Heart left ventricle (tissue), 16 donors: Measurements from ENCODE around the gene GTF2F1. TPM values are rescaled to one million over a fixed set of nuclear protein-coding genes. Genes with fewer than 3 reads are reported as not detected.
A peak's percentile ranks its signal among the peaks of the same experiment; 100 is the strongest.

Experiments used
- ATAC-seq, 4 donors: fragments of 200-7000 bp; cut with Tn5 transposase; one replicate each; pipeline ENCODE4 v1.9.1; 2020 to 2022; ENCODE audit warnings: moderate library complexity in 4 of 4, mild to moderate bottlenecking in 3 of 4, moderate number of reproducible peaks in 1 of 4
- DNase-seq, 5 donors: peaks; one replicate each; pipeline ENCODE4 v3.0.0-alpha.2; 2020
- H3K27ac ChIP-seq, 12 donors: fragments of 200-600 bp; sonication (generic) in 4 of 12; one replicate each; pipeline versions ENCODE4 v1.5.0 to v1.8.0; 2016 to 2022; ENCODE audit warnings: mild to moderate bottlenecking in 2 of 12
- H3K27me3 ChIP-seq, 9 donors: fragments of 200-600 bp; sonication (generic) in 2 of 9; one replicate each; pipeline versions ENCODE4 v1.5.1 to v1.8.0; 2016 to 2022; ENCODE audit warnings: mild to moderate bottlenecking in 3 of 9
- H3K36me3 ChIP-seq, 9 donors: fragments of 200-600 bp; sonication (generic) in 2 of 9; one replicate each; pipeline versions ENCODE4 v1.5.0 to v1.8.0; 2018 to 2022; ENCODE audit warnings: mild to moderate bottlenecking in 2 of 9
- H3K4me1 ChIP-seq, 12 donors: fragments of 200-600 bp; sonication (generic) in 4 of 12; one replicate each; pipeline versions ENCODE4 v1.5.0 to v1.8.0; 2016 to 2022; ENCODE audit warnings: mild to moderate bottlenecking in 3 of 12
- H3K4me3 ChIP-seq, 12 donors: fragments of 200-600 bp; sonication (generic) in 4 of 12; one replicate each; pipeline versions ENCODE4 v1.5.0 to v1.8.0; 2017 to 2022; ENCODE audit warnings: mild to moderate bottlenecking in 9 of 12, moderate library complexity in 4 of 12
- H3K9me3 ChIP-seq, 12 donors: fragments of 200-600 bp; sonication (generic) in 4 of 12; one replicate each; pipeline versions ENCODE4 v1.5.0 to v1.8.0; 2016 to 2022; ENCODE audit warnings: mild to moderate bottlenecking in 1 of 12
- CTCF ChIP-seq, 12 donors: fragments of 200-600 bp; sonication (generic) in 4 of 12; IDR thresholded peaks; one replicate each; pipeline versions ENCODE4 v1.5.0 to v1.8.0; 2018 to 2022; ENCODE audit warnings: antibody characterized with exemption in 12 of 12, mild to moderate bottlenecking in 5 of 12
- POLR2A ChIP-seq, 2 donors: fragments of 450-650 bp; IDR thresholded peaks; one replicate each; pipeline ENCODE4 v1.6.1; 2017; ENCODE audit warnings: antibody characterized with exemption in 2 of 2, mild to moderate bottlenecking in 2 of 2, moderate library complexity in 2 of 2
- WGBS, 4 donors: extraction: QIAGEN DNeasy Blood & Tissue Kit in 2 of 4; methylation state at CpG; one replicate each; pipeline versions ENCODE4 v1.1.5 to v1.1.7; 2013 to 2018; 5-methylcytosine and 5-hydroxymethylcytosine counted together
- intact Hi-C, 10 donors: fragments of 100-400 bp; cut with DNase I; formaldehyde crosslinking; loops; one replicate each; pipeline versions ENCODE4 v1.11.1 to v1.14.2; 2022
- polyA plus RNA-seq, 2 donors: library from polyadenylated mRNA; stranded (reverse); fragments of 200-250 nt; gene quantifications; one replicate each; pipeline ENCODE4 v1.2.3, GENCODE V29; 2013
- total RNA-seq, 9 donors: library from RNA; depleted of rRNA in 2 of 9; stranded (reverse); fragments of >200 nt in 2 of 9; fragmentation: NEBNext Ultra II Directional in 3 of 9; extraction: Animal tissue kit (Norgen Biotek cat#: 25700) in 3 of 9; gene quantifications; one replicate each; pipeline versions ENCODE4 v1.1.0 to v1.2.4, GENCODE V29; 2016 to 2023
- donor health status: ischemic (EF 13 %, LVEDD 7.1; RV severe dilation, severe dysfunction).
- donor health status: healthy with polysubstance abuse.
- donor health status: DM: no; HTN: yes; CAD: no.
- donor health status: DM: no; HTN: no; CAD: no.
- donor health status: ischemic (EF 25% LVEDD 6.9; RV normal size, moderate dysfunction).
- donor health status: ischemic (EF 25% LVEDD 5.7; RV mildly dilated, moderate dysfunction).
- donor health status: healthy.
- donor health status: DM: yes; HTN: yes; CAD: no.
- donor health status: ischemic (EF 35%, LVEDD 5.7; RV mildly dilated, moderate dysfunction).
- donor health status: nonischemic (EF 11% LVEDD 7.7; RV severe dilation, severe dysfunction).
- donor health status: DM: yes; HTN: yes; CAD: no.
- donor health status: PGD.
- donor health status: ischemic (EF 29% LVEDD 5.4; RV normal size, mild dysfunction).
- donor health status: nonischemic (EF 23%, LVEDD 6.1; RV moderate dilation, normal function).

GTF2F1 gene
- total and polyA plus RNA-seq, 11 donors, result 20.8 to 58.2 (median 29.8) TPM

DNA sequence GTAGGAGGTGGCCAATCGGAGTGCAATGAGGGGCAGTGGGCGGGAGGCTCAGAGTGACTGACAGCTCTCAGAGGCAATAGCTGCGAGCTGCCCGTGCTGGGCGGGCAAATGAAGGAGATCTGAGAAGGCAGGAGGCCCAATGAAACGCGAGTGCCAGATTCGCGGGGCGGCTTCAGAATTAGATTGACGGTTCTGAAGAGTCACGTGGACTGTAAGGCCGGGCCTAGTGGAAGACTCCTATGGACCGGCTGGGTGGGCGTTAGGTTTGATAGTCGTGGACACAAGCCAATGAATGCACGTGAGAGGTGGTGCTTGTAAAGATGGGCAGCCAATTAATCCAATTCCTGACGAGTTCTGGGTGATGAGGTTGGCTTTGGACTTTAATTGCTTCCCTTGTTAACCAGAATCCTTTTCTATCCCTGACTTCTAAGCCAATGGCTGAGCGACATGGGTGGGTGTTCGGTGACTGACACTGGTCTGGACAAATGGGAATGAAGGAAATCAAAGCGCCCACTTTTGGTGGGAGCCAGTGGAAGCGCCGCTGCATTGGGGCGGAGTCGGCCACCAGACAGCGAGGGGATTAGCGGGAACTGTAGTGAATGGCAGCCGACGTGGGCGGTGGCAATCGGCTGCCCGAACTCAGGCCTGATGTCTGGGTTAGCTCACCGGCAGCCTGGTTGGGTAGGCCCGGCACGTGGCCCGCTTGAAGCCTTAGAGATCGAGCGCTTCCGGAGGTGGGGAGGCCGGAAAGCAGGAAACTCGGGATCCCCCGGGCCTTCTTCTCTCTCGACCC, 32.2 kb upstream of the GTF2F1 start:
- 5 to 6% (median 6%) methylated on average over 43 of the region's 43 CpGs for WGBS, 4 donors
- intact Hi-C loops, result loop anchor here in 3 of 10 donors (1.0 to 5.0 kb wide), 6 partner anchors 32 to 64 kb away; partner anchors contain the start of genes ALKBH7 (in 3 of the 3), GTF2F1 (in 2 of the 3) and CLPP (in 1 of the 3)
- peaks cover 0 to 41% (median 21%) of the 10 kb centered on the region in 12 donors for H3K4me1 ChIP-seq
- ATAC-seq, result peak; percentile 94 to 97 (median 96)
- peaks cover 0 to 23% (median 16%) of the 10 kb centered on the region in 9 donors for H3K36me3 ChIP-seq
- peak overlapping the region; percentile 59 to 89 (median 84) for H3K27ac ChIP-seq
- TF ChIP-seq CTCF (IDR thresholded peaks at IDR 0.05) (peak in 2 of 12 donors; percentile 14 to 26), POLR2A (IDR thresholded peaks at IDR 0.05) (peak in 1 of 2 donors; percentile 31)
- no peaks in the 10 kb centered on the region for H3K27me3 ChIP-seq
- H3K9me3 ChIP-seq, result no peaks in the 10 kb centered on the region
- peak; percentile 99 to 100 (median 100) for DNase-seq
- H3K4me3 ChIP-seq, result peak overlapping the region in 10 of 12 donors; percentile 24 to 96 (median 76)

DNA sequence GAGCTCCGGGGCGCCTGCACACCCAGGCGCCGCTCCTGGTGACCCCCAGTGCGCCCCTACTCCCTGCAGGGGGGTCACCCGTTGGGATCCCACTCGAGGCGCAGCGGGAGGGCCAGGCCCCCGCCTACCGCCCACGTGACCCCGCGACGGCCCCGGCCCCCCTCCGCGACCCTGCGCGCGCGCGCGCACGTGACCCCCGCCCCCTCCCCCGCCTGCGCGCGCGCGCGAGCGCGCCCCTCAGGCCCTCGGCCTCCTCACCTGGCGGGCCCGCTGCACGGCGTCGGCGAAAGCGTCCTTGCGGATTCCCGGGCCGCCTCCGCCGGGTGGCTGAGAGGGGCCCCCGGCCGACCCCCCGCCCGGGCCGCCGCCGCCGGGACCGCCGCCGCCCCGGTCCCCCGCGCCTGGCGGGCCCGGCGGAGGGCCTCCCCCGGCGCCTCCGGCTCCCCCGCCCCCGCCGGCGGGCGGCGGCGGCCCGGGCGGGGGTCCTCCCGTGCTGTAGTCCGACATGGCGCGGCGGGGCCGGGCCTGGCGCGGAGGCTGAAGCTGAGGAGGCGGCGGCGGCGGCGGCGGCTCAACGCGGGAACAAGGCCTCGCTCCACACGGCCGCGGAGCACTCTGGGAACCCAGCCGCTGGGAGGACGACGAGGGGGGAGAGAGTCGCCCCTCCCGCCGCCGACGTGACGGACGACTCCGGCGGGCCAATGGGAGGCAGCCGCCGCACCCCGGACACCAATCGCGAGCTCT, 31.4 kb upstream of the GTF2F1 start, which contains the start of gene KHSRP:
Gene KHSRP (minus strand): TSS at position 617 of the 744 bp plus-strand sequence. CDS start 110 bp downstream, at position 507.
- WGBS, 4 donors, result 1 to 2% (median 1%) methylated on average over 23 to 114 of the region's 114 CpGs
- no peaks in the 10 kb centered on the region for H3K27me3 ChIP-seq
- intact Hi-C loops, result loop anchor here in 3 of 10 donors (2.0 to 5.0 kb wide), 3 partner anchors 32 to 52 kb away; partner anchors contain the start of genes ALKBH7 (in 3 of the 3) and GTF2F1 (in 1 of the 3)
- peak within 1 kb of the TSS; percentile 59 to 89 (median 84) for H3K27ac ChIP-seq
- DNase-seq (peak in 4 of 5 donors; percentile 44 to 70 (median 50)), ATAC-seq (no peak)
- TF ChIP-seq CTCF (IDR thresholded peaks at IDR 0.05) (no peak), POLR2A (IDR thresholded peaks at IDR 0.05) (peak; percentile 28 to 86)
- H3K36me3 ChIP-seq, result peaks cover 0 to 30% (median 24%) of the 10 kb centered on the region in 9 donors
- H3K4me1 ChIP-seq, result peaks cover 0 to 41% (median 21%) of the 10 kb centered on the region in 12 donors
- peak within 1 kb of the TSS; percentile 63 to 96 (median 78) for H3K4me3 ChIP-seq
- no peaks in the 10 kb centered on the region for H3K9me3 ChIP-seq

DNA sequence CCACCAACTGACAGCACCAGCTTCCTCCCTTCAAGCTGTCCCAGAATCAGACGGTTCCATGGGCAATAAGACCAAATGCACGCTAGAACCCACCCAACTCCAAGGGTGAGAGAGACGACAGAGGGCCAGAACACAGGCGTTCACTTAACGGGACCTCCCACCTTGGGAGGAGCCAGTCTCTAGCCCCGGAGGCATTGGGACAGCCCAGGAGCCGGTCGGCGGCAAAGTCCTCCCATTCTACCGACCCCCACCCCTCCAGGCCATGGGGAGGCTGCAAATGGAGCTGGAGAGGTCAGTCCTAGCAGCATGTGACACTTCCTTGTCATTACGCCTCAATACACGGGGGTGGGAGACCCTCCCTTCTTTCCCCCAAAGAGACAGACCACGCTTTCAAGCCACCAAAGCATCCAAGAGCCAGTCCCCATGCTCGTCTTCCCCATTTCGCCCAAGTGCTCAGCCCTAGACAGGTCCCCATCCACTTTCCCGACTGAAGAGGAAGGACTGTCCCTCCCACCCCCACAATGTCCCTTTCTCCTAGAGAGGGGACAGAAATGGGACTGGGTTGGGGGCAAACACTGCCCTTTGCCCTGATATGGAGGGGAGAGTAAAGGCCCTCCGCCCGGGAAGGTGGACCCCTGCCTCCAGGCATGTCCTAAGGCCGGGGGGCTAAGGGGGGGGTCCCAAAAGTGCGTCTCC, 30.7 kb upstream of the GTF2F1 start:
- intact Hi-C loops, result loop anchor here in 3 of 10 donors (2.0 to 5.0 kb wide), 3 partner anchors 31 to 51 kb away; partner anchors contain the start of genes ALKBH7 (in 3 of the 3) and GTF2F1 (in 1 of the 3)
- H3K36me3 ChIP-seq, result peaks cover 0 to 38% (median 31%) of the 10 kb centered on the region in 9 donors
- H3K27me3 ChIP-seq, result no peaks in the 10 kb centered on the region
- H3K4me3 ChIP-seq, result peak overlapping the region; percentile 63 to 96 (median 78)
- DNase-seq (peak in 1 of 5 donors; percentile 36), ATAC-seq (no peak)
- H3K9me3 ChIP-seq, result no peaks in the 10 kb centered on the region
- 1 to 3% (median 2%) methylated on average over 8 to 20 of the region's 20 CpGs for WGBS, 4 donors
- H3K27ac ChIP-seq, result peak overlapping the region in 11 of 12 donors; percentile 25 to 78 (median 71)
- TF ChIP-seq CTCF (IDR thresholded peaks at IDR 0.05) (no peak), POLR2A (IDR thresholded peaks at IDR 0.05) (no peak)
- peaks cover 0 to 41% (median 21%) of the 10 kb centered on the region in 12 donors for H3K4me1 ChIP-seq
